SH-SY5Y (cell line): ENCODE data around the gene CCND2.

Experiments used
- GATA2 ChIP-seq: IDR thresholded peaks from 2 replicates; pipeline ENCODE4 v1.6.1; 2011; ENCODE audit warnings: mild to moderate bottlenecking, low read depth, low read length
- GATA3 ChIP-seq: IDR thresholded peaks from 2 replicates; pipeline ENCODE4 v1.6.1; 2011; ENCODE audit warnings: low read depth, mild to moderate bottlenecking, low read length, moderate library complexity

- TF ChIP-seq GATA2 (no peak), GATA3 (no peak)
Measured at GRCh38 chr12:4243091-4243490, 30.5 kb upstream of the CCND2 start.
